Measurements from ENCODE around the gene C11orf91. TPM values are rescaled to one million over a fixed set of nuclear protein-coding genes. Genes with fewer than 3 reads are reported as not detected.

C11orf91 gene
- total and polyA plus RNA-seq, 2 donors (not counting 3 experiments of a cell fraction or from before 2014, with no cell fraction given): 0.94 to 2.1 TPM

DNA sequence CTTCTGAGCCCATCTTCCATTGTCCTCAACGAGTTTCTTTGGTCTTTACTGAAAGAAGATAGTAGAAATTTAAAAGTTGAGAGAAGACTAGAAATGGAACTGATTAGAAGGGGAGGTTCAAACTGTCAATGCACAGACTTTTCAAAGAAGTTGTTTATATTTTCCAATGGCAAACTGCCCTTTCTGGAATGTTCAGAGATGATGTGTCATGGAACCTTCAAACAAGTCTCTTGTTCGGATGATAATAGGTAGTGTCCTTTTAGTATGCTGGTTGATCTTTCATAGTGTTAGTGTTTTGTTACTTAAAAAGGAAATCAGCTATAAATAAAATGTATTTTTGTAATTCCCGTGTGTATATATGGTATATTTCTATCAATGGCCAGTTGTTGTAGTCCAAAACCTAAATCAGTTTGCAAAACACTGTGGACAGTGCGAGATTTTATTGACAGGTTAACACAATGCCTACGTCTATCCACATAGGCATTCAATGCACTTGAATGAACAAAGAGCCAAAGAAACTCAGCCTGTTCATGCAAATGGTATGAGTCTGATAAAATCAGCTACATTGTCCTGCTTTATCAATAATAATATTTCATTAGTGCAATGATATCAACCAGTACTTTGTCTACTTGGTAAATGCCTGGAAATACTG is 30.9 kb downstream of the C11orf91 start:
- no peak overlapping the region for H3K9ac ChIP-seq (replicated peaks; ENCODE audit: extremely low read depth, insufficient read depth, low read length)
- no peaks in the 10 kb centered on the region for H3K9me1 ChIP-seq (replicated peaks; ENCODE audit: control insufficient read depth, extremely low read depth, insufficient read depth, low read length)
- peaks cover 11% of the 10 kb centered on the region for H3K4me1 ChIP-seq (ENCODE audit: control insufficient read depth, extremely low read depth, insufficient read depth, low read length)
- no peaks in the 10 kb centered on the region for H4K20me1 ChIP-seq (replicated peaks; ENCODE audit: control insufficient read depth, extremely low read depth, insufficient read depth, low read length)
- H3K27ac ChIP-seq (ENCODE audit: insufficient read depth, low read depth, low read length): no peak overlapping the region
- no peak for DNase-seq (ENCODE audit: low read depth, low spot score)
- no peaks in the 10 kb centered on the region for H3K36me3 ChIP-seq (ENCODE audit: control insufficient read depth in 2 of 2, extremely low read depth in 1 of 2, insufficient read depth in 2 of 2, low read length in 2 of 2)
- no peaks in the 10 kb centered on the region for H3K27me3 ChIP-seq (ENCODE audit: control insufficient read depth in 2 of 2, insufficient read depth in 2 of 2, low read length in 2 of 2)
- H3K9me3 ChIP-seq (replicated peaks; ENCODE audit: control insufficient read depth, insufficient read depth, low read length): no peaks in the 10 kb centered on the region
- ChIA-PET CTCF (interaction anchor here (1.1 to 3.1 kb wide), 5 partner anchors 11 to 73 kb away, joined by 3 to 9 read pairs (median 3); no protein-coding TSS in a partner anchor), POLR2A (no interaction called here)
- H3K4me2 ChIP-seq (ENCODE audit: insufficient read depth, low read length): no peak overlapping the region
- no peak overlapping the region for H2AFZ ChIP-seq (ENCODE audit: low read depth, low read length)
- dilution Hi-C loops (cut with MboI; ENCODE audit: extremely low pct_ligation_motif_present, low sequenced_read_pairs) (no loop called here), intact Hi-C loops (cut with micrococcal nuclease) (no loop called here)
- BruUV-seq (replicated peaks): no TSS peak
- H3K4me3 ChIP-seq (replicated peaks in 1 of 3; ENCODE audit: insufficient read depth in 1 of 3, low read depth in 1 of 3, low read length in 3 of 3): no peak overlapping the region
- FAIRE-seq: no peak
- no peaks in the 10 kb centered on the region for H3K79me2 ChIP-seq (ENCODE audit: control insufficient read depth, insufficient read depth, low read length)
- TF ChIP-seq POLR2AphosphoS5 (IDR thresholded peaks at IDR 0.05; ENCODE audit: insufficient read depth, low read depth, low read length) (no peak), POLR2A (IDR thresholded peaks at IDR 0.05; ENCODE audit: low read depth, low read length) (no peak), FOS (IDR thresholded peaks at IDR 0.05; ENCODE audit: borderline replicate concordance, insufficient read depth, low read length) (no peak), MYC (IDR thresholded peaks at IDR 0.05; ENCODE audit: low read depth, low read length) (no peak), MAX (IDR thresholded peaks at IDR 0.05; ENCODE audit: insufficient read depth, insufficient read length) (no peak), EZH2 (IDR thresholded peaks at IDR 0.05; ENCODE audit: borderline replicate concordance, low read depth, low read length, severe bottlenecking) (no peak), JUN (IDR thresholded peaks at IDR 0.05; ENCODE audit: borderline replicate concordance, insufficient read depth, insufficient read length, low read depth) (no peak), GATA2 (IDR thresholded peaks at IDR 0.05; ENCODE audit: insufficient read depth, insufficient read length, low read depth, low read length) (no peak), CTCF (IDR thresholded peaks at IDR 0.05; ENCODE audit: extremely low read depth in 1 of 2, insufficient read depth in 1 of 2, low read depth in 1 of 2, low read length in 2 of 2) (no peak)

All from endothelial cell of umbilical vein (primary cell).